IPS-NIHi7 (cell line): ENCODE measurements around the gene NECTIN1.
A peak's percentile ranks its signal among the peaks of the same experiment; 100 is the strongest.

Experiments used
- DNase-seq: peaks from one replicate; pipeline ENCODE4 v3.0.0; 2012; ENCODE audit warnings: mixed read lengths; ENCODE audit errors: extremely low spot score

NECTIN1 gene

GRCh38 chr11:119590651-119591351, 138.2 kb downstream of the NECTIN1 start:
- DNase-seq: peak; percentile 74

DNA sequence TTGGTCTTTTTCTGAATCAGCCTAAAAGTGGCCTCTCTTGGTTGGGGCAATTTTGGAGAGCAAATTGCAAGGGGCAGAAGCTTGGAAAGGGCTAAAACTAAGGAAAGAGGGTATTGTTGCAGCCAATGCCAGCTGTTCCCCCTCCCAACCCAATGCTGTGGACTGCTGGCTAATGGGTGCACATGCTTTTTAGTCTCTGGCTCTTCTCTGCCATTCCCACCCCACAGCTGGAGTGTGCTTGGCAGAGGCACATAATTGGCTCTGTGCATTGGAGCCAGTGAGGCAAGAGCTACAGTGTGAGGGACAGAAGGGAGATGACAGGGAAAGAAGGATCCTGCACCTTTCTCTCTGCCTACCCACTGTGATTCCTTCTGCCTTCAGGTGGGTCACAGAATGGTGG, 140.0 kb downstream of the NECTIN1 start:
- no peak for DNase-seq
